GM06990 (cell line): ENCODE results near the gene ISCU.

Experiments
- DNase-seq: peaks from one replicate; pipeline ENCODE4 v3.0.0-alpha.2; 2011; ENCODE audit not compliant: insufficient read length; ENCODE audit errors: extremely low read depth
- H3K27me3 ChIP-seq: replicated peaks from 2 replicates; pipeline ENCODE4 v1.6.0; 2011; ENCODE audit warnings: low read length; ENCODE audit not compliant: control insufficient read depth, insufficient read depth
- H3K36me3 ChIP-seq: 2 replicates; pipeline ENCODE4 v1.5.1; 2011; ENCODE audit warnings: low read length; ENCODE audit not compliant: control insufficient read depth, insufficient read depth
- H3K4me3 ChIP-seq: replicated peaks from 2 replicates; pipeline ENCODE4 v1.5.1; 2011; ENCODE audit warnings: low read depth, mild to moderate bottlenecking, control low read depth, low read length
- TF ChIP-seq, protein P1 (sequence below): IDR thresholded peaks from 2 replicates; pipeline ENCODE4 v1.5.1; 2011; ENCODE audit warnings: low read length, control low read depth, mild to moderate bottlenecking, inconsistent platforms; ENCODE audit not compliant: insufficient read depth, poor library complexity, severe bottlenecking

The ISCU gene

DNA sequence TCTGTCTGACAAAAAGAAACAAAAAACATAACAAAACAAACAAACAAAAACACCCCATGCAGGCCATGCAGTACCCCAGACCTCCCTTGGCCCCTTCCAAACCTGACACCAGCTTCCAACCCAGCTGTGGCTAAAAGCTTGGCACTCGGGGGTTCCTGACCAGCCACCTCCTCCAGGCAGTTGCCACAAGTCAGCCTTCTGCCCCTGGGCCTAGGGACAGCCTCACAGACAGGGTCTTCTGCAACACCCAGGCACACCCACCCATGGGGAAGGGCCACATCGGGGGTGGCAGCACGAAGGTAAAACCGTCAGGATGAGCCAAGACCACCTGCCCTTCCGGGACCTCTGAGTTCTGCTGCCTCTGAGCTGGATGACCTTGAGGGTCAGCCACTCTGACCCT, 46.2 kb downstream of the ISCU start:
- DNase-seq: no peak
- H3K36me3 ChIP-seq: no peaks in the 10 kb centered on the region
- TF ChIP-seq, protein P1, sequence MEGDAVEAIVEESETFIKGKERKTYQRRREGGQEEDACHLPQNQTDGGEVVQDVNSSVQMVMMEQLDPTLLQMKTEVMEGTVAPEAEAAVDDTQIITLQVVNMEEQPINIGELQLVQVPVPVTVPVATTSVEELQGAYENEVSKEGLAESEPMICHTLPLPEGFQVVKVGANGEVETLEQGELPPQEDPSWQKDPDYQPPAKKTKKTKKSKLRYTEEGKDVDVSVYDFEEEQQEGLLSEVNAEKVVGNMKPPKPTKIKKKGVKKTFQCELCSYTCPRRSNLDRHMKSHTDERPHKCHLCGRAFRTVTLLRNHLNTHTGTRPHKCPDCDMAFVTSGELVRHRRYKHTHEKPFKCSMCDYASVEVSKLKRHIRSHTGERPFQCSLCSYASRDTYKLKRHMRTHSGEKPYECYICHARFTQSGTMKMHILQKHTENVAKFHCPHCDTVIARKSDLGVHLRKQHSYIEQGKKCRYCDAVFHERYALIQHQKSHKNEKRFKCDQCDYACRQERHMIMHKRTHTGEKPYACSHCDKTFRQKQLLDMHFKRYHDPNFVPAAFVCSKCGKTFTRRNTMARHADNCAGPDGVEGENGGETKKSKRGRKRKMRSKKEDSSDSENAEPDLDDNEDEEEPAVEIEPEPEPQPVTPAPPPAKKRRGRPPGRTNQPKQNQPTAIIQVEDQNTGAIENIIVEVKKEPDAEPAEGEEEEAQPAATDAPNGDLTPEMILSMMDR: no peak
- no peak overlapping the region for H3K4me3 ChIP-seq
- H3K27me3 ChIP-seq: no peaks in the 10 kb centered on the region

DNA sequence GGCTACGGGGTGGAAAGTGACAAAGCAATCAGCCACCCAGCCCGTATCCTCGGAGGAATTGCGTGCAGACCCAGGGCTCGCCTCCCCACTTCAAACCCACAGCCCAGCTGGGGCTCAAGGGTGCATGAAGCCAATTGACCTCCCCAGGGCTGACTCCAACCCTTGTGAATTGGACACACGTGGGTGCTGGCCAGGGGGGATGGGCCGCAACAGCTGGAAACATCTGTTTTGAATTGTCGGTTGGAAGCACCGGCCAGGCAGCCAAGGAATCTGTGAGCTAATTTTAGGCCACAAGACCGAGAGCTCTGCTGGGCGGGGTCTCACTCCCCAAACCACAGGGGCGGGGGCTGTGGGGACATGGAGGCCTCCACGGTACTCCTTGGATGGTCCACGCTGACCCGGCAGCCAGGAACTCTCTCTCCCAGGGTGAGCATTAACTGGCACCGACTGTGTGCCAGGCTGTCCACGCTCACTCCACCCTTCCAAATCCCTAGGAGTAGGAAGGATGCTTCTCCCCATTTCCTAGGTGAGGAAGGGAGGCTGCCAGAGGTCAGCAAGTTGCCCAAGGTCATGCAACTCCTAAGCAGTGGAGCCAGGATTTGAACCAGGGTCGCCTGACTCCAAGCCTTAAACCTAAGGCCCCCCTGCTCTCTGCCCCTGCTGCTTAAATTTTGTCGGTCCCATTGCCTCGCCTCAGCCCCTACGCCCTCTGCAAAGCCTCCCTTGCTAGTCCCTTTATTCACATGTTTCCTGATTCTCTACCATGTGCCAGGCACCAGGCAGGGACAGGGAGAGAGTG, 47.3 kb downstream of the ISCU start:
- DNase-seq: no peak
- TF ChIP-seq, protein P1: no peak
- Histone ChIP-seq H3K36me3 (no peaks in the 10 kb centered on the region), H3K4me3 (no peak overlapping the region), H3K27me3 (no peaks in the 10 kb centered on the region)

- Histone ChIP-seq H3K36me3 (no peaks in the 10 kb centered on the region), H3K27me3 (no peaks in the 10 kb centered on the region), H3K4me3 (no peak overlapping the region)
- TF ChIP-seq, protein P1: no peak
- DNase-seq: no peak
Measured at GRCh38 chr12:108610336-108610815, 48.0 kb downstream of the ISCU start.

- Histone ChIP-seq H3K27me3 (no peaks in the 10 kb centered on the region), H3K36me3 (no peaks in the 10 kb centered on the region), H3K4me3 (no peak overlapping the region)
- no peak for DNase-seq
- TF ChIP-seq, protein P1: no peak
Measured at GRCh38 chr12:108610856-108611605, 48.6 kb downstream of the ISCU start.

DNA sequence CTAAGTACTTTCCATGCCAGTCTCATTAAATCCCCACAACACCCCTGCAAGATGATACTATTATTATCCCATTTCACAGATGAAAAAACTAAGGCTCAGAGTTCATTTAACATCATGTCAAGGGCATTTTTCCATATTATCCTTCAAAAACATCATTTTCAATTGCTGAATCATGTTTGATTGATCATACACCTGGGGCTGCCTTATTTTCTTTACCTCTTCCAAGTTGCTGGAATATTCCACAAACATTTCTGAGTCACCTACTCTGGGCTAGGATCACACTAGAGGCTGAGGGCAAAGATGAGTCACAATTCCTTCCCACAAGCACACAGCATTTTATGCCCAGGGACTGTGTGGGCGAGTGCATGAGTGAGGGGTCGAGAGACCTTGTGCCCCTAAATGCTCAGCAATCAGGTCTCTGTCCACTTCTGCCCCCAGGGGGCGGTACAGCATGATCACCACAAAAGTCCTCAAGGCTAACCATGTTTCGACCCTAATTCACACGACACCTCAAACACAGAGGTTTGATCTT, 49.6 kb downstream of the ISCU start:
- no peaks in the 10 kb centered on the region for H3K36me3 ChIP-seq
- H3K4me3 ChIP-seq: no peak overlapping the region
- no peaks in the 10 kb centered on the region for H3K27me3 ChIP-seq
- TF ChIP-seq, protein P1: peak; percentile 39
- no peak for DNase-seq
